GM19397 (cell line): ENCODE data around the gene ZNF467.

ENCODE experiments used
- ATAC-seq: cut with Tn5 transposase; IDR thresholded peaks from one replicate; pipeline ENCODE4 v1.9.1; 2021; ENCODE audit warnings: mild to moderate bottlenecking, moderate library complexity; ENCODE audit not compliant: unreplicated experiment

The ZNF467 gene

DNA sequence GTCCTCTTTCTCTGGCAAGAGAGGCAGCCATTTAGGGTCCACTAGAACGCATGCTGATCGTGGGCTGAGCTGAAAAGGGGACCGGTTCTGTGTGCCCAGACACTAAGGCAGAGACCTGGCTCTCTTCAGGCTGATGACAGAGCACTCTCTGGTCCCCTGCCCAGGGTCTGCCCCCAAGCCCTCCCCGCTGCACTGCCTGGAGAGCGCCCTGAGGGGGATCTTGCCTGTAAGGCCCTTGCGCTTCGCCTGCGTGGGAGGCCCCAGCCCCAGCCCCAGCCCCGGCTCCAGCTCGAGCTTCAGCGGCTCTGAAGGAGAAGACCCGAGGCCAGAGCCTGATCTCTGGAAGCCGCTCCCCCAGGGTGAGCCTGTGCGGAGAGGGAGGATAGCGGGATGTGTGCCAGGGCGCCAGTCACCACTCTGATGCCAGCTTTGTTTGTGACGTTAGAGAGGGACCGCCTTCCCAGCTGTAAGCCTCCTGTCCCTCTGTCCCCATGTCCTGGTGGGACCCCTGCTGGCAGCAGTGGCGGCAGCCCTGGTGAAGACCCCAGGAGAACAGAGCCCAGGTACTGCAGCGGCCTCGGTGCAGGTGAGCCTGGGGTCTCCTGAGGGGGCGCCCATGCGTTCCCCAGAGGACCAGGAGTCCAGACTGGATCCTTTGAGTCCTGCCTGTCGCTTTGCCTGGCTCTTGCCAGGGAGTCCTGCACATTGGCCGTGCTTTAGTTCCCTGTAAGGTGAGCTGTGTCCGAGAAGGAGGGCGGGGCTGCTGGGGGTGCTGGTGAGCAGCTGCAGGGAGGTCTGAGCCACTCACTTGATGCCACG, 43.2 kb downstream of the ZNF467 start:
- ATAC-seq, result no peak

DNA sequence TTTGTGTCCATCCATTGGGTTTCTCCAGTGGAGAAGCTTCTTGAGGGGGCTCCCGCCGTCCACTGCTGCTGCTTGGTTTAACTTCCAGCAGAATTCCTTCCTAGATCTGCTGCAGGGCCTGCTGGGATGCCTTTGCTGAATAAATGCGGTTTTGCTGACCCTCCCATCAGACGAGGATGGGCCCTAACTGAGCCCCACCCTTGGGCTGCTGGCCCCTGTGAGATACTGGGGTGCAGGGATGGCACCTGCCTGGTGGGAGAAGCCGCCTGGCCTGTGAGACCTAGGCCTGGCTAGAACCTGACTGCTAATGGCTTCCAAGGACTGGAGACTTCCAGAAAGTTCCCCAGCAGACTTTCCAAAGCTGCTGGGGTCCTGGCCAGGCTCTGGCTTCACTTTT, 43.8 kb downstream of the ZNF467 start:
- no peak for ATAC-seq

DNA sequence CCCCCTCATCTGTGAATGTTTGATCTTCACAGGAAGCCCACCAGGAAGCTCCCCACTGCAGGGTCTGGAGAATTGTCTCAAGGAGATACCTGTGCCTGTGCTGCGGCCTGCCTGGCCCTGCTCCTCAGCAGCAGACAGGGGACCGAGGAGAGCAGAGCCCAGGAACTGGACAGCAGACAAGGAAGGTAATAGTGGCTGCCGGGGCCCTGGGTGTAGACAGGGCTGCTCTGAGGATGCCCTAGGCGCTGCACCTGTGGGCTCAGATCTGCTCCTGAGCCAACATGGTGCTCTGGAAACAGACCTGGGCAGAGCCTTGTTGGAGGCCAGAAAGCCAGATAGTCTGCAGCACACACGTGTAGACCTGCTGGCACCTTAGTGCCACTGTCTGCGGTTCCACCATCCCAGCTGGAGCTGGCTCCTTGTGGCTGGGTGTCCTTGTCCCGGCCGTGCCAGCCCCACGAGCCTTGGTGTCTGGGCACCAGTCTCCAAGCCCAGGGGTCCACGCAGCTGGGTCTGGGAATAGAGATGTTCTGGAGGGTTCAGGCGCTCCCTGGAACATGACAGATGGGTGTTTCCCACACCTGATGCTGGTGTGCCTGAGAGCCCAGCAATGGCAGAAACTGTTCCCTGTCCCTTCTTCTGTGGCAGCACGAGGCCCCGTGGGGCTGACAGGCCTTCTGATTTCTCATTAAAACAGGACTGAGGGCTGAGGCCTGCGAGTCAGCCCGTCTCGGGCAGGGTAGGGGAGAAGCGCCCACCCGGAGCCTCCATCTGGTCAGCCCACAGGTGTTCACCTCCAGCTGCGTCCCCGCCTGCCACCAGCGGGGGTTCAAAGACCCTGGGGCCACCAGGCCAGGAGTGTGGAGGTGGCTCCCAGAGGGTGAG, 44.7 kb downstream of the ZNF467 start:
- no peak for ATAC-seq

DNA sequence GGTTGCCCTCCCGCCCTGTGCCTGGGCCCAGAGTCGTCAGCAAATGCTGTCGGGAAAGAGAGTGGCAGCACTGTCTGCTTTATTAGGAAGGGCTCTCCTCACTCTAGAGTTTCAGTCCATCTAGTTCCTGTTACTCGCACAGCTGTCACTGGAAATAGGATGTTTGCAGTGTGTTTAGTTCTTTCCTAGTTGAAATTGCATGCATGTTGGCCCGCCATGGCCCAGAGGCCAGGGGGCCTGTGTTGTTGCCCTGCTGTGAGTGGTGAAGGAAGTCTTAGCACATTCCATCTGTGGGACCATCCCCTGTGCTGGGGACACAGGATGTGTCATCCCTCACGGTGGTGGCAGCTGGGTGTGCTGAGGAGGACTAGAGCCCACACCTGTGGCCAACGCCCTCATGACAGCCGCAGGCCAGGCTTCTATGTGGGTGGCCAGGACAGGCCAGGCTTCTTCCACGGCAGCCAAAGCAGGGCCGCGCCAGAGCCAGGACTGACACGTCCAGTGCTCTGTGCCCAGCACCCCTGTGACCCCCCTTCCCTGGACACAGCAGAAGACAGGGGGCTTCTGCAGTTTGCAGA, 45.4 kb downstream of the ZNF467 start:
- ATAC-seq, result no peak

- no peak for ATAC-seq
Measured at GRCh38 chr7:149727053-149727898, 46.1 kb downstream of the ZNF467 start.

DNA sequence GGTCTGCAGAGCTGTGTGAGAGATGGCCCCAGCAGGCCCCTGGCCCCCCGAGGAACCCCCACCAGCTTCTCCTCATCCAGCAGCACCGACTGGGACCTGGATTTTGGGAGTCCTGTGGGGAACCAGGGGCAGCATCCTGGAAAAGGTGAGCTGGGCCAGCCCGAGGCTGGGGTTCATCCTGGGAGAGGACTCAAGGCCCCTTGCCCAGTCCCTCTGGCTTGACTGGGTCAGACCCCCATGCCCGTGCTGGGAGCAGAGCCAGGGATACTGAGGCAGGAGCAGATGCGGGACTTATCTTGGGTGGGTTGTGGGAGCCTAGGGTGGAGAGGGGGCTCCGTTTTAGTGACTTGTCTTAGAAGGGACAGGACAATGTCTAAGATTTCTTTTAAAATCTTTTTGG, 47.5 kb downstream of the ZNF467 start:
- no peak for ATAC-seq

GRCh38 chr7:149725426-149725821, 48.0 kb downstream of the ZNF467 start:
- no peak for ATAC-seq

DNA sequence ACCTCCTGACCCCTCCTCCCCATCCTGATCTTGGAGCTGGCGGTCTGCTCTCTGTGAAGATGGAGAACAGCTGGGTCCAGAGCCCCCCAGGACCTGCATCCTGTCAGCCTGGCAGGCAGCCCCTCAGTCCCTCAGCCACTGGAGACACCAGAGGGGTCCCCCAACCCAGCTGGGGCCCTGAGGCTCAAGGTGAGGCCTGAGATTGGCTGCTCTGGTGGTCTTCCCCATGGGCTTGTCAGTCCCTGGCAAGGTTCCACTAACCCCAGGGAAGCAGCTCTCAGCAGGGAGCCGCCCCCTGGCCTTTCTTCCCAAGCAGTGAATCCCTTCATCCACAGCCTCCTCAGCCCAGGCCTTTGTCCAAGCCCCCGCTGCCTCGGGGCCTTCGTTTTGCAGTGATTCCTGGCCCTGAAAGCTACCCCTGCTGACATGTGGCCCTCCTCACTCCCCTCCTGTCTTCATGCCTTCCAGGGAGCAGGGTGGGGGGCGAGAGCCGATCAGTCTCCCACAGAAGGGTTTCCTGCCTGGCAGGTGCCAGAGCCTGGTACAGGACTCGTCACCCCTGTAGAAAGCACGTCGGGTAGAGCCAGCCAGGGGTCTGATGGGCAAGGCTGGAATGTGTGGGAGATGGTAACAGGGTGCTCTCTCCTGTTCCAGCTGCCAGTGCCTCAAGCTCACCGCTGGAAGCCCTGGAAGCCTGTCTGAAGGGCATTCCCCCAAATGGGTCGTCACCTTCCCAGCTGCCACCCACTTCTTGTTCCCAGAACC, 48.5 kb downstream of the ZNF467 start:
- ATAC-seq, result no peak

GRCh38 chr7:149723795-149724495, 49.4 kb downstream of the ZNF467 start:
- ATAC-seq, result no peak

DNA sequence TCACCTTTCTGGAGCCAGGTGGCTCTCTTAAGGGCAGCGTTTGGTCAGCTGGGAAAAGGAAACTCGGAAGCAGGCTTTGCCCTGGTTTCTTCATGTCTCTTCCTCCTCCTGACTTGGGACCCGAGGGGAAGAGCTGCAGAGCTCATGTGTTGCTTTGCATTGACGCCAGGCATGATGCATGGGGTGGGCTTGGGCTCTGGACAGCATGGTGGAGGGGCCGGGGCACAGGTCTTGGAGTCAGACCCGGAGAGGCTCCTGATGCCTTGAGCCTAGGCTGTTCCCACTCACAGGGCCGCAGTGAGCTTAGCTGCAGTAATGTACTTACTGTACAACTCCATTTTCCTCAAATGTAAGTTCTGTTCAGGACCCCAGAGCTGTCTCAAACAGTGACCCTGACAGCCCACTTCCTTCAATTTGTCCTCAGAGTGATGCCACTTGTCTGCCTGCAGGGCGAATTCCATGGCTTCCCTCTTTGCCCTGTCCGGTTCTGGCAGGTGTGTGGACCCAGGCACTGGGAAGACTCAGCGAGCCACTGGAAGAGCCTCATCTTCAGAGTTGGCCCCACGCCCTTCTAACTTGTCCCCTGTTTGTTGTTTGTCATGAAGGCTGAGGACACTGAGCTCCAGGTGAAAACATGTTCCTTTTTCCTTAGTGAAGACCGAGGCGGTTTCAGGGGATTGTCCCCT, 50.2 kb downstream of the ZNF467 start:
- no peak for ATAC-seq

DNA sequence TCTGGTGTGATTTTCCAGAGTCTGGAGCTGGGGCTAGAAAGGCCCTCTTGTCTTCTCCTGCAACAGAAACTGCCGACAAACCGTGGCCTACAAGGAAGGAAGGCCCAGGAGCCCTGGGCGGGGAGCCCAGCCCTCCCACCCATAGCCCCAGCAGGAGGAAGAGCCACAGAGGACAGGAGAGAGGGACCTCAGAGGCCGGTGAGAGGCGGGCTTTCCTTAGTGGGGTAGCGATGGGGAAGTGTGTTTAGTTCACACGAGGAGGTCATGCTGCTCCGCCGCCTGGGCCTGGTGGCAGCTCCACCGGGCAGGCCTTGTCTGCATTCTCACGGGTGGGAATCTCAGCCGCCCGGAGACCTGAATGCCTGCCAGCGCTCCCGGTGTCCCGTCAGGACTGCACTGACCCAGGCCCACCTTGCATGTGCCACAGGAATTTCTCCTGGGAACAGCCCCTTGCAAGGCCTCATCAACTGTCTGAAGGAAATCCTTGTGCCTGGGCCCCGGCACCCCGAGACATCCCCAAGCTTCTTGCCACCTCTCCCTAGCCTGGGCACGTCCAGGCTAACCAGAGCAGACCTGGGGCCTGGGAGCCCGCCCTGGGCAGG, 50.9 kb downstream of the ZNF467 start:
- ATAC-seq, result no peak

DNA sequence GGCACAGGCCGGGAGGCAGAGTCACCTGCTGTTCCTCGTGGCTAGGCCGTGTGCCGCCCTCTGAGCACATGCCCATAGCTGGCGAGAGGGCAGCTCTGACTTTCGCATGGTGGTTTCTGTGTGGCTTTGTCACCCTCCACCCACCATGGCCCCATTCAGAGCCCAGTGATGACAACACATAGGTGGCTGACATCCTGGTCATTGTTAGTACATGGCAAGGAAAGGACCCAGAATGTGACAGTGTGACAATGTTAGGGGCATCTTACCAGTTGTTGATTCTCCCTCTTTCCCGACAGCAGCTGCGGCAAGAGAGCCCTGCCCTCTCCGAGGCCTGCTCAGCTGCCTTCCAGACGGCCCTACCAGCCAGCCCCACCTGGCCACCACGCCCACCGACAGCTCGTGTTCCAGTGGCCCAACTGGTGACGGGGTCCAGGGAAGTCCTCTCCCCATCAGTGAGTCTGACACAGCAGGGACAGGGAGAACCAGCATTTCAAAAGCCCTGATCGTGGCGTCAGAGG, 52.2 kb downstream of the ZNF467 start:
- no peak for ATAC-seq

GRCh38 chr7:149720372-149721083, 52.9 kb downstream of the ZNF467 start:
- ATAC-seq, result no peak

GRCh38 chr7:149719912-149720335, 53.5 kb downstream of the ZNF467 start:
- no peak for ATAC-seq

- no peak for ATAC-seq
Measured at GRCh38 chr7:149719050-149719899, 54.1 kb downstream of the ZNF467 start.

DNA sequence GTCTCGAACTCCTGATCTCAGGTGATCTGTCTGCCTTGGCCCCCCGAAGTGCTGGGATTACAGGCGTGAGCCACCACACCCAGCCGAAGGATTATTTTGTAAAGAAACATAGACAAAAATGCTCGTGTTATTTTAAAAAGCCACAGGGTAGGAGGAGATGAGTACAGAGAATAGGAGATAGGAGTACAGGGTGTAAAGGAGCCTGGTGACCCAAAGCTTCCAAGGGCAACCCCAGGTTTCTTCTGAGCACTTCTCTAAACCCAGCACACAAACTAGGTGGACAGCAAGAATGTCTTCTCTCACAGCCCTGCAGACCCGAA, 54.7 kb downstream of the ZNF467 start:
- ATAC-seq, result no peak

DNA sequence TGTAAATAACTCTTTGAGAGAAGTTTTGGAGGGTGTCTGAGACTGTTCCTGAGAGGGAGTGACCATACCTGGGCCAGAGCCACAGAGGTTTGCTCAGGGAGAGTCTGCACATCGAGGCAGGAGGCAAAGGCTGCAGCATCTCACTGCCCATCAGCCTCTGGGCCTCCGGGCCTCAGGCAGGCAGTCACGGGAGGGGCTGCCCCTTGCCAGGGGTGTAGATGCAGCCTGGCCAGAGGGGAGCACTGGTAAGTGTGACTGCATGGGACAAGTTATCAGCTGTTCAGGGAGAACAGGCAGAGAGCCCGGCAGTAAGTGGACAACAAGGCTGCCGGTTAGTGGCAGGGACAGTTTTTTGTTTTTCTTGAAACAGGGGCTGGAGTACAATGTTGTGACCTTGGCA, 55.9 kb downstream of the ZNF467 start:
- no peak for ATAC-seq
